Measurements from ENCODE around the gene NPC1L1.
A peak's percentile ranks its signal among the peaks of the same experiment; 100 is the strongest.

Gene NPC1L1

DNA sequence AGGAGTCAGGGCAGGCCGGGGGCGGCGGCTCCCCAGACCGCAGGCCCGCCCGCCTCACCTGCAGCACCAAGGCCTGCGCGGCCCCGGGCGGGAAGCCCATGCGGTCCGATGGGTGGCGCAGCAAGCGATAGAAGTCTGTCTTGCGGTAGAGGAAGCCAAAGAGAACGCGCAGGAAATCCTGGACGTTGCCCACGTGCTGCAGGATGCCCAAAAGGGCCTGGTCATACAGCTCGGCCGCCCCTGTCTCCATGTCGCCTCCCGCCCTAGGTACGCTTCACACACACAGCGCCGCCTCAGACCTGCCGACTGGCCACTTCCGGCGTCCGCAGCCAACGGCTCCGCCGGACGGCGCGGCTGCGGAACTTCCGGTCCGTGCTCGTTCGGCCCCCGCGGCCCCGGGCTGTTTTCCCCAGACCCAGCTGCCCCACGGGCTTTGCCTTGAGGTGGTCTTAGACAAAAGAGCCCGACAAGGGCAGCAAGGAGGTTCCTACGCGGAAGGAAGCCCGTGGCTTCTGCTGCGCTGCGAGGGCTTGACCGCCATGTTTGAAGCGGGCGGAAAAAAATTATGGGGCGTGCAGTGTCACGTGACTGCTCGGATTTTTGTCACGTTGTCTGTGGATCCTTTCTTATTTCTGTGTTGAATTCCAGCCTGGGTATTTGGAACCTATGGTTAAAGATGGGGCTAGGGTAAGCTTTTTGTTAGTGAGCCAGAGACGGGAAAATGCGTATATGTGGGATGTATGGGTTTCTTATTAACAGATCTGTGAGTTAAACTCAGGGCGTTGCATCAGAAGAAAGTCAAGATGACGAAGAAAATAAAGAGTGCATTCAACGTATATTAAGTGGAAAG lies 50.6 kb downstream of the NPC1L1 start, which contains the start of gene NUDCD3:
TSS of gene NUDCD3 (minus strand) at position 308 of the 850 bp plus-strand sequence. CDS start at position 250, 58 bp downstream.
- Histone ChIP-seq H3K36me3 (ENCODE audit: insufficient read depth, low read length) (no peaks in the 10 kb centered on the region), H3K9ac (ENCODE audit: low read length) (peak within 1 kb of the TSS; percentile 88), H3K4me1 (ENCODE audit: insufficient read depth, low read length) (peaks cover 26% of the 10 kb centered on the region), H3K27ac (ENCODE audit: low read depth, low read length) (peak within 1 kb of the TSS; percentile 98), H3K27me3 (ENCODE audit: control insufficient read depth in 1 of 2, insufficient read depth in 2 of 2, low read length in 2 of 2) (peaks cover 0 to 4% of the 10 kb centered on the region in 2 donors), H3K9me3 (ENCODE audit: low read length) (no peaks in the 10 kb centered on the region), H3K4me3 (ENCODE audit: low read depth in 1 of 2, low read length in 2 of 2) (peak within 1 kb of the TSS; percentile 92 to 97)

- H3K36me3 ChIP-seq (ENCODE audit: insufficient read depth, low read length) = peaks cover 2% of the 10 kb centered on the region
- H3K9ac ChIP-seq (ENCODE audit: low read length) = peak overlapping the region; percentile 88
- H3K27ac ChIP-seq (ENCODE audit: low read depth, low read length) = peak overlapping the region; percentile 98
- H3K4me1 ChIP-seq (ENCODE audit: insufficient read depth, low read length) = peaks cover 26% of the 10 kb centered on the region
- peaks cover 0 to 4% of the 10 kb centered on the region in 2 donors for H3K27me3 ChIP-seq (ENCODE audit: control insufficient read depth in 1 of 2, insufficient read depth in 2 of 2, low read length in 2 of 2)
- H3K9me3 ChIP-seq (ENCODE audit: low read length) = no peaks in the 10 kb centered on the region
- peak overlapping the region; percentile 92 to 97 for H3K4me3 ChIP-seq (ENCODE audit: low read depth in 1 of 2, low read length in 2 of 2)
Measured at GRCh38 chr7:44489955-44490350, 51.2 kb downstream of the NPC1L1 start.

- H3K9me3 ChIP-seq (ENCODE audit: low read length) = no peaks in the 10 kb centered on the region
- H3K27ac ChIP-seq (ENCODE audit: low read depth, low read length) = no peak overlapping the region
- H3K27me3 ChIP-seq (ENCODE audit: control insufficient read depth in 1 of 2, insufficient read depth in 2 of 2, low read length in 2 of 2) = peaks cover 0 to 4% of the 10 kb centered on the region in 2 donors
- H3K9ac ChIP-seq (ENCODE audit: low read length) = peak overlapping the region; percentile 88
- H3K36me3 ChIP-seq (ENCODE audit: insufficient read depth, low read length) = peaks cover 12% of the 10 kb centered on the region
- peak overlapping the region; percentile 92 to 97 for H3K4me3 ChIP-seq (ENCODE audit: low read depth in 1 of 2, low read length in 2 of 2)
- H3K4me1 ChIP-seq (ENCODE audit: insufficient read depth, low read length) = peaks cover 26% of the 10 kb centered on the region
Measured at GRCh38 chr7:44488955-44489354, 52.2 kb downstream of the NPC1L1 start.

GRCh38 chr7:44486693-44487092 lies 54.4 kb downstream of the NPC1L1 start:
- Histone ChIP-seq H3K27me3 (ENCODE audit: control insufficient read depth in 1 of 2, insufficient read depth in 2 of 2, low read length in 2 of 2) (no peaks in the 10 kb centered on the region), H3K4me3 (ENCODE audit: low read depth in 1 of 2, low read length in 2 of 2) (no peak overlapping the region), H3K27ac (ENCODE audit: low read depth, low read length) (no peak overlapping the region), H3K4me1 (ENCODE audit: insufficient read depth, low read length) (peaks cover 26% of the 10 kb centered on the region), H3K9me3 (ENCODE audit: low read length) (peaks cover 7% of the 10 kb centered on the region), H3K36me3 (ENCODE audit: insufficient read depth, low read length) (peaks cover 34% of the 10 kb centered on the region), H3K9ac (ENCODE audit: low read length) (no peak overlapping the region)

- Histone ChIP-seq H3K4me1 (ENCODE audit: insufficient read depth, low read length) (peaks cover 26% of the 10 kb centered on the region), H3K36me3 (ENCODE audit: insufficient read depth, low read length) (peaks cover 39% of the 10 kb centered on the region), H3K4me3 (ENCODE audit: low read depth in 1 of 2, low read length in 2 of 2) (no peak overlapping the region), H3K27ac (ENCODE audit: low read depth, low read length) (no peak overlapping the region), H3K27me3 (ENCODE audit: control insufficient read depth in 1 of 2, insufficient read depth in 2 of 2, low read length in 2 of 2) (no peaks in the 10 kb centered on the region), H3K9ac (ENCODE audit: low read length) (no peak overlapping the region), H3K9me3 (ENCODE audit: low read length) (peaks cover 7% of the 10 kb centered on the region)
Measured at GRCh38 chr7:44486001-44486400, 55.1 kb downstream of the NPC1L1 start.

DNA sequence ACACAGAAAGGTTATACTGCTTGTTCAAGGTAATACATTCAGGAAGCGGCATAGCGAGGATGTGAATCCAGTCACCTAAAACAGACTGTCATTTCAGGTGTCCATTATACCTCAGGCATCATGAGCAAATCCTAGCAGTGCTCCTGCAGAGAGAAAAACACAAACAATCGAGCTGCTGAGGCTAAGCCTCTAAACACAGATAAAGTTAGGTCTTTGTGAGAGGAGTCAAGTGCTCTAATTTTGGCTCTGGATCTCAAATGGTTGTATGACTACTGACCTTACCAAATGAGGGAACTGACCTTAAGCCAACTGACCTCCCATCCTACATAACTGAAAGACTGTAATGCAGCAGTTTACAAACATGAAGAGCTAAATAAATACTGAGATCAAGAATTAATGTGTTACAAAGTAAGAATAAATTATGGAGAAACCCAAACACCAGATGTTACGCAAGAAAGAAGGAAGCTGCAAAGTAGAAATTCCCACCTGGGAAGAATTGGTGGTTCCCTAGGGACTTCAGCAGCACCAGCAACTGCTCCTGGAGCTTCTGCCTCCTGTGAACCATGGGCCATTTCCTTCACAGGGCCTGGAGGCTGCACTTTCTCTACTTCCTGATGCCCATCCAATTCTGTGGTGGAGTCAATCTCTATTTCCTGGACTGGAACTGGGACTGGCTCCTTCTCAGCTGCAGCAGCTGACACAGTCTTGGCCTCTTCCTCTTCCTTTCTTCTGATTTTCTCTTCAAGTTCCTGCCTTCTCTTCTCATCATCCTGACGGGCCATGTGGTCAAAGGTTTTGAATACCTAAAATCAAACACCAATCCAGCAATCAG lies 56.4 kb downstream of the NPC1L1 start:
- no peak overlapping the region for H3K4me3 ChIP-seq (ENCODE audit: low read depth in 1 of 2, low read length in 2 of 2)
- no peak overlapping the region for H3K27ac ChIP-seq (ENCODE audit: low read depth, low read length)
- peaks cover 26% of the 10 kb centered on the region for H3K4me1 ChIP-seq (ENCODE audit: insufficient read depth, low read length)
- peaks cover 44% of the 10 kb centered on the region for H3K36me3 ChIP-seq (ENCODE audit: insufficient read depth, low read length)
- no peaks in the 10 kb centered on the region for H3K27me3 ChIP-seq (ENCODE audit: control insufficient read depth in 1 of 2, insufficient read depth in 2 of 2, low read length in 2 of 2)
- no peak overlapping the region for H3K9ac ChIP-seq (ENCODE audit: low read length)
- peaks cover 7% of the 10 kb centered on the region for H3K9me3 ChIP-seq (ENCODE audit: low read length)

- H3K27me3 ChIP-seq (ENCODE audit: control insufficient read depth in 1 of 2, insufficient read depth in 2 of 2, low read length in 2 of 2) = no peaks in the 10 kb centered on the region
- H3K27ac ChIP-seq (ENCODE audit: low read depth, low read length) = no peak overlapping the region
- H3K36me3 ChIP-seq (ENCODE audit: insufficient read depth, low read length) = peaks cover 47% of the 10 kb centered on the region
- peaks cover 11% of the 10 kb centered on the region for H3K4me1 ChIP-seq (ENCODE audit: insufficient read depth, low read length)
- H3K9ac ChIP-seq (ENCODE audit: low read length) = no peak overlapping the region
- H3K4me3 ChIP-seq (ENCODE audit: low read depth in 1 of 2, low read length in 2 of 2) = no peak overlapping the region
- peaks cover 7% of the 10 kb centered on the region for H3K9me3 ChIP-seq (ENCODE audit: low read length)
Measured at GRCh38 chr7:44482502-44483485, 58.3 kb downstream of the NPC1L1 start.

DNA sequence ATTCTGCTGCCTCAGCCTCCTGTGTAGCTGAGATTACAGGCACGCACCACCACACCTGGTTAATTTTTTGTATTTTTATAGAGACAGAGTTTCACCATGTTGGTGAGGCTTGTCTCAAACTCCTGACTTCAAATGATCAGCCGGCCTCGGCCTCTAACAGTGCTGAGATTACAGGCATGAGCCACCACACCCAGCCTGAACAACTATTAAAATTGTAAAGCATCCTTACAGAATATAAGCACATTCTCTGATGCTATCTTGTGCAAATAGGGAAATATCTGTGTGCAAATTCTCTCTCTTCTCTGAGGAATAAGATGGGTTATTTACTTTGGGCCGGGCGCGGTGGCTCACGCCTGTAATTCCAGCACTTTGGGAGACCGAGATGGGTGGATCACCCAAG lies 63.2 kb downstream of the NPC1L1 start:
- H3K27ac ChIP-seq (ENCODE audit: low read depth, low read length) = no peak overlapping the region
- H3K9me3 ChIP-seq (ENCODE audit: low read length) = no peaks in the 10 kb centered on the region
- no peak overlapping the region for H3K9ac ChIP-seq (ENCODE audit: low read length)
- peaks cover 25% of the 10 kb centered on the region for H3K36me3 ChIP-seq (ENCODE audit: insufficient read depth, low read length)
- no peaks in the 10 kb centered on the region for H3K27me3 ChIP-seq (ENCODE audit: control insufficient read depth in 1 of 2, insufficient read depth in 2 of 2, low read length in 2 of 2)
- H3K4me3 ChIP-seq (ENCODE audit: low read depth in 1 of 2, low read length in 2 of 2) = no peak overlapping the region
- peaks cover 7% of the 10 kb centered on the region for H3K4me1 ChIP-seq (ENCODE audit: insufficient read depth, low read length)

DNA sequence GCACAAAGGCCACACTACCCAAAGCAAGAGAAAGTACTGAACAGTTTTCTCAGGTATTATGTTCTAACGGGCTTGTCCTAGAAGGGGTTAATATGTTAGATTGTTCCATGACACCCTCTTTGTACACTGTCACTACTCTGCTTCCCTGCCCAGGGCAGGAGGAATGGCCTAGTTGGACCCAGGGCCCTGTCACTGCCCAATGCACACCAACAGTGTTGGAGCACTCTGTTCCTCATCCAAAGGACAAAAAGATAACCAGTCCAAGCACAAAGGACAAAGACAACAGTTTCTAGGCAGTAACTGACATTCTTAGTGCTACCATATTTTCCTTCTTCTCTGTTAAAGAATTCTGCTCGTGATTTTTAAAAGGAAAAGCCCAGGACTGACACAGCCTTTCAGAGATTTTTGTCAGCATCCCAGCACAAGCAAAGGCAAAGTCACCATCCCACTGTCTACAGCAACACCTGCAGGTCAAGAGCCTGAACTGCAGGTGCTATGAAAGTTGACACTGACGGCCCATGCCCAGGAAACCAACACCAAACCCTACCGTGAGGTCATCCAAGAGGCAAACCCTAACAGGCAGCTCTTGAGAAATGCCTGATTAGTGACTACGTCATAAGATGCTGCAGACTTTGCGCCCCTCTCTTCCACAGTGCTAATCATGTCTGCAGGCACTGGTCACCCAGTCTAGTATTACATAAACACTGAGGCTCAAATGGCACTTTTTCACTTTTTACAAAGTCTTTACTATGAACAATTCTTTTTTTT lies 63.9 kb downstream of the NPC1L1 start:
- Histone ChIP-seq H3K9me3 (ENCODE audit: low read length) (no peaks in the 10 kb centered on the region), H3K27ac (ENCODE audit: low read depth, low read length) (no peak overlapping the region), H3K36me3 (ENCODE audit: insufficient read depth, low read length) (peaks cover 23% of the 10 kb centered on the region), H3K27me3 (ENCODE audit: control insufficient read depth in 1 of 2, insufficient read depth in 2 of 2, low read length in 2 of 2) (no peaks in the 10 kb centered on the region), H3K4me3 (ENCODE audit: low read depth in 1 of 2, low read length in 2 of 2) (no peak overlapping the region), H3K4me1 (ENCODE audit: insufficient read depth, low read length) (peaks cover 7% of the 10 kb centered on the region), H3K9ac (ENCODE audit: low read length) (no peak overlapping the region)

GRCh38 chr7:44476313-44476712 lies 64.8 kb downstream of the NPC1L1 start:
- no peaks in the 10 kb centered on the region for H3K9me3 ChIP-seq (ENCODE audit: low read length)
- H3K27ac ChIP-seq (ENCODE audit: low read depth, low read length) = no peak overlapping the region
- no peak overlapping the region for H3K4me3 ChIP-seq (ENCODE audit: low read depth in 1 of 2, low read length in 2 of 2)
- H3K27me3 ChIP-seq (ENCODE audit: control insufficient read depth in 1 of 2, insufficient read depth in 2 of 2, low read length in 2 of 2) = no peaks in the 10 kb centered on the region
- peaks cover 11% of the 10 kb centered on the region for H3K4me1 ChIP-seq (ENCODE audit: insufficient read depth, low read length)
- peaks cover 16% of the 10 kb centered on the region for H3K36me3 ChIP-seq (ENCODE audit: insufficient read depth, low read length)
- H3K9ac ChIP-seq (ENCODE audit: low read length) = no peak overlapping the region
